ENCODE measurements around the gene GIPC2.
"Not testable (repeated sequence)": the region's sequence is repeated elsewhere in the genome, so short reads cannot be mapped to it uniquely, and the experiment has no call there.

The GIPC2 gene

DNA sequence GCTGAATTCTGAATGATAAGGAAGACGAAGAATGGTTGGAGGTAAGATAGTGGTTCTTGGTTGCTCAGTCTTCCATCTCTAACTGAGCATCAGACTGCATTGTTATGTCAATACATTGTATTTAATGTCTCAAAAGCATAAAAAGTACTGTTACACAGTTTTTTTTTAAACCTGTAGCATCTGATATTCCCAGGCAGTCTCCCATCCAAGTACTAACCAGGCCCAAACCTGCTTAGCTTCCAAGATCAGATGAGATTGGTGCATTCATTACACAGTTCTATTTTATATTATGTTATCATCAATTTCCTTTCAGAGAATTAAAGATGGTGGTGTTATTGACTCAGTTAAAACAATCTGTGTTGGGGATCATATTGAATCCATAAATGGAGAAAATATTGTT lies 48.9 kb downstream of the GIPC2 start:
- Histone ChIP-seq H3K27ac (ENCODE audit: low read length) (no peak overlapping the region), H3K9ac (ENCODE audit: low read length in 2 of 2) (no peak overlapping the region), H3K27me3 (ENCODE audit: control insufficient read depth in 1 of 2, insufficient read depth in 2 of 2, low read length in 2 of 2) (no peaks in the 10 kb centered on the region), H3K36me3 (ENCODE audit: control insufficient read depth in 2 of 2, insufficient read depth in 2 of 2, low read length in 2 of 2) (no peaks in the 10 kb centered on the region), H3K9me3 (ENCODE audit: control insufficient read depth in 2 of 2, low read length in 2 of 2) (no peaks in the 10 kb centered on the region), H3K4me3 (ENCODE audit: low read length in 2 of 2) (no peak overlapping the region), H3K4me1 (ENCODE audit: control insufficient read depth, insufficient read depth, low read length) (no peaks in the 10 kb centered on the region)

DNA sequence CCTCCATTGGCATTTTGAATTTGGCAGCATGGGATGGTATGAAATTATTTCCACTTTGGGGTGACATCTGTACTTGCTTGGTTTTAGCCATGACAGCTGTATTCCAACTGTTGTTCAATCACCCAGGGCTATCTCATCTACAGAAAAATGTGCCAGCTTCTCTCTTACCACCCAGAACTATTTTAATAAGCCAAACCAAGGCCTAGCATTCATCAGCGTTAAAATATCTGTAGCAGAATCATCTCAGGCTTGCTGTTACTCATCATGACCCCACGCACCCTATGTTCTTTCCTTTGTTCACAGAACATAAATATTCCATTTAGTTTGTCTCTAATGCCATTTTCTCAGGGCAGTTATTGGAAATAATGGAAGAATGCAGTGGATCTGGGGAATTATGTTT lies 49.8 kb downstream of the GIPC2 start:
- no peak overlapping the region for H3K9ac ChIP-seq (ENCODE audit: low read length in 2 of 2)
- H3K27me3 ChIP-seq (ENCODE audit: control insufficient read depth in 1 of 2, insufficient read depth in 2 of 2, low read length in 2 of 2), result no peaks in the 10 kb centered on the region
- H3K4me3 ChIP-seq (ENCODE audit: low read length in 2 of 2), result no peak overlapping the region
- no peak overlapping the region for H3K27ac ChIP-seq (ENCODE audit: low read length)
- H3K9me3 ChIP-seq (ENCODE audit: control insufficient read depth in 2 of 2, low read length in 2 of 2), result no peaks in the 10 kb centered on the region
- no peaks in the 10 kb centered on the region for H3K36me3 ChIP-seq (ENCODE audit: control insufficient read depth in 2 of 2, insufficient read depth in 2 of 2, low read length in 2 of 2)
- no peaks in the 10 kb centered on the region for H3K4me1 ChIP-seq (ENCODE audit: control insufficient read depth, insufficient read depth, low read length)

DNA sequence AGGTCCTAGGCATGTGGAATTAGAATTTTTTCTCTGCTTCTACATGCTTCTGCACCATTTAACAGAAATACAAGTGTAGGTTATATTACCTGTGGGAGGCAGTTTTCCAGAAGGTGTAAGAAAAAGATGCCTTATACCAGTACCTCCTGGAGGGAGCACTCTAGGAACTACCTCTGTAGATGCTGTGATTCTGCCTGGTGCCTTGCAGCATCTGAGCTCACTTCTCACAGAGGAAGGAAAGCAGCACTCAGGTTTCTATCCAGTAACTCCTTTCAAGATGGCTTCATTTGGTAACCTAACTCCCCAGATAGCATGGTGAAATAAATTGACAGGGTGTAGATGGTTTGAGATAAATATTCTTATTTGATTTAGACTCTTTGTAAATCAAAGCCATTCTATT lies 50.3 kb downstream of the GIPC2 start:
- Histone ChIP-seq H3K27ac (ENCODE audit: low read length) (no peak overlapping the region), H3K36me3 (ENCODE audit: control insufficient read depth in 2 of 2, insufficient read depth in 2 of 2, low read length in 2 of 2) (no peaks in the 10 kb centered on the region), H3K9ac (ENCODE audit: low read length in 2 of 2) (no peak overlapping the region), H3K4me1 (ENCODE audit: control insufficient read depth, insufficient read depth, low read length) (no peaks in the 10 kb centered on the region), H3K27me3 (ENCODE audit: control insufficient read depth in 1 of 2, insufficient read depth in 2 of 2, low read length in 2 of 2) (no peaks in the 10 kb centered on the region), H3K9me3 (ENCODE audit: control insufficient read depth in 2 of 2, low read length in 2 of 2) (no peaks in the 10 kb centered on the region), H3K4me3 (ENCODE audit: low read length in 2 of 2) (no peak overlapping the region)

DNA sequence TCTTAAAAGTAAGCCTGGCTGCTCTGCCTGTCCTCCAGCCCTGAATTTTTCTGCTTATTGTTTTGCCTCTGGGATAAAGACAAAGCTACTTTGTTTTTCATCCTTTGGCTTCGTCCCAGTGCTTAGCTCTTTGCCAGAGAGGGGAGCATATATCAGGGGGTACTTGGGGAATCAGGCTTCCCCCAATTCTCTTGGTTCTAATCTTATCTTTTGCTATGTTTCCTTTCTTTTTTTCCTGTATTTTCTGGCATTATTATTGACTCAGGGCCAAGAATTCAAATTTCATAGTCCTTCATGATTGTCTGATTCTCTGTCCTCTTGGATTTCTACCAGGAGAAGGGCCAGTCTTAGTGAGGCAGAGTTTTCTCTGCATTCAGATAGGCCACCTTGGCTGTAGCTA lies 51.2 kb downstream of the GIPC2 start:
- Histone ChIP-seq H3K27ac (ENCODE audit: low read length) (no peak overlapping the region), H3K9ac (ENCODE audit: low read length in 2 of 2) (no peak overlapping the region)

DNA sequence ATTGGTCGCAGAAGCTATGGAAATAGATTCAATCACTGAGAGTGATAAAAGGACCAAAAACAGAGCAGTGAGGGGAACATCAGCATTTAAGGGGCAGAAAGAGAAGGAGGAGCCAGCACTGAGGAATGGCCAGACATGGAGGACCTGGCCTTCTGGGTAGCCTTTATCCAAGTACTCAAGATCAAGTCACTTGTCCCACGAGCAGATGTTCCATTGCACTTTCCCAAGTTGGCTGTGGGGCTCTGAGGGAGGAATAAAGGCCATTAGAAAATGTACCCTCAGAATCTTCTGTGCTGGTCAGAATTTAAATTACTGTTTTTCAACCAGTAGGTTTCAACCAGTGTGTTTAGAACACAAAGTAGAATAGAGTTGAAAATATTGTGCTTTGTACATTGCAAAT lies 55.3 kb downstream of the GIPC2 start:
- Histone ChIP-seq H3K9ac (ENCODE audit: low read length in 2 of 2) (no peak overlapping the region), H3K4me3 (ENCODE audit: low read length in 2 of 2) (no peak overlapping the region), H3K4me1 (ENCODE audit: control insufficient read depth, insufficient read depth, low read length) (peaks cover 3% of the 10 kb centered on the region), H3K27ac (ENCODE audit: low read length) (no peak overlapping the region), H3K36me3 (ENCODE audit: control insufficient read depth in 2 of 2, insufficient read depth in 2 of 2, low read length in 2 of 2) (no peaks in the 10 kb centered on the region), H3K27me3 (ENCODE audit: control insufficient read depth in 1 of 2, insufficient read depth in 2 of 2, low read length in 2 of 2) (no peaks in the 10 kb centered on the region), H3K9me3 (ENCODE audit: control insufficient read depth in 2 of 2, low read length in 2 of 2) (no peaks in the 10 kb centered on the region)

More for the DNA sequence above, 51.2 kb downstream of the GIPC2 start:
- no peaks in the 10 kb centered on the region for H3K9me3 ChIP-seq (ENCODE audit: control insufficient read depth in 2 of 2, low read length in 2 of 2)
- no peaks in the 10 kb centered on the region for H3K27me3 ChIP-seq (ENCODE audit: control insufficient read depth in 1 of 2, insufficient read depth in 2 of 2, low read length in 2 of 2)
- H3K4me1 ChIP-seq (ENCODE audit: control insufficient read depth, insufficient read depth, low read length), result peaks cover 3% of the 10 kb centered on the region
- no peak overlapping the region for H3K4me3 ChIP-seq (ENCODE audit: low read length in 2 of 2)
- no peaks in the 10 kb centered on the region for H3K36me3 ChIP-seq (ENCODE audit: control insufficient read depth in 2 of 2, insufficient read depth in 2 of 2, low read length in 2 of 2)

DNA sequence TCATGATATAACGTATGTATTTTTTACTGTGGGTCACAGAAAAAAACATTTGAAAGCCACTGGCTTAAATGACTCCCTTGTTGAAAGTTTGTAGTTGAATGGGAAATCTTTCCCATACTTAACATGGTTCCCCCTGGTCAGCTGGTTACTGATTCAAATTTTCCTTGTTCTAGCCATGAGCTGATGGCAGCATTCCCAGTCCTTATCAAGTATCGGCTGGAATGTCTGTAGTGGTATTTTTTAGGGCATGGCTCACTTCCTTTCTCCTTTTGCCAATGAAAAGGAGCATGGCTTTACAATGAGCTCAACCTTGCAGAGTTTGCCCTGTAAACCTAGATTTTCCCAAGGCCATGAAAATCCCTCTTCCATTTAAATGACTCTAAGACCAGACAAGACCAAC lies 55.7 kb downstream of the GIPC2 start:
- no peaks in the 10 kb centered on the region for H3K27me3 ChIP-seq (ENCODE audit: control insufficient read depth in 1 of 2, insufficient read depth in 2 of 2, low read length in 2 of 2)
- no peak overlapping the region for H3K27ac ChIP-seq (ENCODE audit: low read length)
- H3K4me3 ChIP-seq (ENCODE audit: low read length in 2 of 2), result no peak overlapping the region
- no peaks in the 10 kb centered on the region for H3K36me3 ChIP-seq (ENCODE audit: control insufficient read depth in 2 of 2, insufficient read depth in 2 of 2, low read length in 2 of 2)
- H3K9ac ChIP-seq (ENCODE audit: low read length in 2 of 2), result no peak overlapping the region
- H3K9me3 ChIP-seq (ENCODE audit: control insufficient read depth in 2 of 2, low read length in 2 of 2), result no peaks in the 10 kb centered on the region
- peaks cover 3% of the 10 kb centered on the region for H3K4me1 ChIP-seq (ENCODE audit: control insufficient read depth, insufficient read depth, low read length)

DNA sequence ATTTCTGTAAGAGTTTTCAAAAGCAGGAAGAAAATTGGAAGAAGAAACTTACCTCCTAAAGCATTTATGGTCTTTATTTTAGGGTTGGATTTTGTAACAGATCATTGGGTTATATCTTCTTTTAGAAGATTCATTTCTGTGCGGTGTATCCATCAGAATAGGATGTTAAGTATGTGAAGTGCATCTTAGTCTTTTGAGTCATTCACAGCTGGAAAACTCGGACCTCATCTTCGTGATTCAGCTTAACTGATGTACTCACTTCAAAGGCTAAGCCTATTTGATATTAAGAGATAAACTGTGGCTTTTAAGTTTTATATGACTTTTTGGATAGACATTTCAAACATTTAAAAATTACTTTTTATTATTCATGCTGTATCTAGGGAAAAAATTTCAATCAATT lies 56.3 kb downstream of the GIPC2 start:
- Histone ChIP-seq H3K4me1 (ENCODE audit: control insufficient read depth, insufficient read depth, low read length) (peaks cover 3% of the 10 kb centered on the region), H3K27ac (ENCODE audit: low read length) (no peak overlapping the region), H3K27me3 (ENCODE audit: control insufficient read depth in 1 of 2, insufficient read depth in 2 of 2, low read length in 2 of 2) (no peaks in the 10 kb centered on the region), H3K9ac (ENCODE audit: low read length in 2 of 2) (no peak overlapping the region), H3K9me3 (ENCODE audit: control insufficient read depth in 2 of 2, low read length in 2 of 2) (no peaks in the 10 kb centered on the region), H3K4me3 (ENCODE audit: low read length in 2 of 2) (no peak overlapping the region), H3K36me3 (ENCODE audit: control insufficient read depth in 2 of 2, insufficient read depth in 2 of 2, low read length in 2 of 2) (no peaks in the 10 kb centered on the region)

DNA sequence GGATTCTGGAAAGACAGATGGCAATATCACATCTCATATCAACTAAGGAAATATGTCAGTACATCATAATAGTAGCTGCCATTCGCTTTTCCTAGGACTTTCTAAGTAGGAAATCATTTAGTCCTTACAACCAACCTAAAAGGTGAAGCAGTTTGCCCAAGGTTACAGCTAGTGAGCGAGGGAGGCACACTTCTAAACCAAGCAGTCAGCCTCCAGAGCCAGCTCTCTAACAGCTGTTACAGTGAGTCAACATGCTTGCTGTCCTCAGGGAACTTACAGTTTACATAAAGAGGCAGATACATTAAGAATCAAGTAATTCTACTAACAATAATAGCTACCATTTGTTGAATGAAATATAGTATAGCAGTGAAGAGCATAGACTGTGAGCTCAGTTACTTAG lies 57.1 kb downstream of the GIPC2 start:
- Histone ChIP-seq H3K9ac (ENCODE audit: low read length in 2 of 2) (no peak overlapping the region), H3K4me3 (ENCODE audit: low read length in 2 of 2) (no peak overlapping the region), H3K4me1 (ENCODE audit: control insufficient read depth, insufficient read depth, low read length) (peaks cover 3% of the 10 kb centered on the region), H3K9me3 (ENCODE audit: control insufficient read depth in 2 of 2, low read length in 2 of 2) (no peaks in the 10 kb centered on the region), H3K36me3 (ENCODE audit: control insufficient read depth in 2 of 2, insufficient read depth in 2 of 2, low read length in 2 of 2) (no peaks in the 10 kb centered on the region), H3K27me3 (ENCODE audit: control insufficient read depth in 1 of 2, insufficient read depth in 2 of 2, low read length in 2 of 2) (no peaks in the 10 kb centered on the region), H3K27ac (ENCODE audit: low read length) (no peak overlapping the region)

DNA sequence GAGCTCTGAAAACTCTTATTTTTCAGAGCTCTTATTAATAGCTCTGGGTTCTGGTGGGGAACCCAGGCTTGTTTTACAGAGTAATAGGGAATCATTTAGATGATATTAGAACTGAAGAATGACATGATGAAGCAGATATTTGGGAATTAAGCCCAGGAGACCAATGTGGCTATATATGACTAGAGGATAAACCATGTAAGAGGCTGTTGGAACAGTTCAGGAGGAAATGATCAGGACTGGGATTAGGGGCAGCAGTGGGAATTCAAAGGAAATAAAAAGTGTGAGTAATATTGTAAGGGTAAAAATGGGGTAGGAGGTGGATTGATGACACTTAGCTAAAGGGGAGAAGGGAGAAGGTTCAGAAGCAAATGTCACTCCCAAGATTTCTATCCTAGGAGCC lies 58.6 kb downstream of the GIPC2 start:
- Histone ChIP-seq H3K9ac (ENCODE audit: low read length in 2 of 2) (no peak overlapping the region), H3K4me3 (ENCODE audit: low read length in 2 of 2) (no peak overlapping the region), H3K4me1 (ENCODE audit: control insufficient read depth, insufficient read depth, low read length) (peaks cover 3% of the 10 kb centered on the region), H3K9me3 (ENCODE audit: control insufficient read depth in 2 of 2, low read length in 2 of 2) (no peaks in the 10 kb centered on the region), H3K27ac (ENCODE audit: low read length) (no peak overlapping the region), H3K36me3 (ENCODE audit: control insufficient read depth in 2 of 2, insufficient read depth in 2 of 2, low read length in 2 of 2) (no peaks in the 10 kb centered on the region), H3K27me3 (ENCODE audit: control insufficient read depth in 1 of 2, insufficient read depth in 2 of 2, low read length in 2 of 2) (no peaks in the 10 kb centered on the region)

DNA sequence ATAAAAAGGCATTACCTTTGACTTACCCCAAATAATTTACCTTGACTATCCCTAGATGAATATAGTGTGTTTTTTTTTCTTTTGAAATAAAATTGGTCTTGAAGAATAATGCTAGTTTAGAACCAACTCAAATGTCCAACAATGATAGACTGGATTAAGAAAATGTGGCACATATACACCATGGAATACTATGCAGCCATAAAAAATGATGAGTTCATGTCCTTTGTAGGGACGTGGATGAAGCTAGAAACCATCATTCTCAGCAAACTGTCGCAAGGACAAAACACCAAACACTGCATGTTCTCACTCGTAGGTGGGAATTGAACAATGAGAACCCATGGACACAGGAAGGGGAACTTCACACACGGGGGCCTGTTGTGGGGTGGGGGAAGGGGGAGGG lies 63.9 kb downstream of the GIPC2 start:
- not testable (repeated sequence) for H3K36me3 ChIP-seq (ENCODE audit: control insufficient read depth in 2 of 2, insufficient read depth in 2 of 2, low read length in 2 of 2); H3K4me1 ChIP-seq (ENCODE audit: control insufficient read depth, insufficient read depth, low read length); H3K27ac ChIP-seq (ENCODE audit: low read length); H3K4me3 ChIP-seq (ENCODE audit: low read length in 2 of 2); H3K9me3 ChIP-seq (ENCODE audit: control insufficient read depth in 2 of 2, low read length in 2 of 2); H3K9ac ChIP-seq (ENCODE audit: low read length in 2 of 2); H3K27me3 ChIP-seq (ENCODE audit: control insufficient read depth in 1 of 2, insufficient read depth in 2 of 2, low read length in 2 of 2)

DNA sequence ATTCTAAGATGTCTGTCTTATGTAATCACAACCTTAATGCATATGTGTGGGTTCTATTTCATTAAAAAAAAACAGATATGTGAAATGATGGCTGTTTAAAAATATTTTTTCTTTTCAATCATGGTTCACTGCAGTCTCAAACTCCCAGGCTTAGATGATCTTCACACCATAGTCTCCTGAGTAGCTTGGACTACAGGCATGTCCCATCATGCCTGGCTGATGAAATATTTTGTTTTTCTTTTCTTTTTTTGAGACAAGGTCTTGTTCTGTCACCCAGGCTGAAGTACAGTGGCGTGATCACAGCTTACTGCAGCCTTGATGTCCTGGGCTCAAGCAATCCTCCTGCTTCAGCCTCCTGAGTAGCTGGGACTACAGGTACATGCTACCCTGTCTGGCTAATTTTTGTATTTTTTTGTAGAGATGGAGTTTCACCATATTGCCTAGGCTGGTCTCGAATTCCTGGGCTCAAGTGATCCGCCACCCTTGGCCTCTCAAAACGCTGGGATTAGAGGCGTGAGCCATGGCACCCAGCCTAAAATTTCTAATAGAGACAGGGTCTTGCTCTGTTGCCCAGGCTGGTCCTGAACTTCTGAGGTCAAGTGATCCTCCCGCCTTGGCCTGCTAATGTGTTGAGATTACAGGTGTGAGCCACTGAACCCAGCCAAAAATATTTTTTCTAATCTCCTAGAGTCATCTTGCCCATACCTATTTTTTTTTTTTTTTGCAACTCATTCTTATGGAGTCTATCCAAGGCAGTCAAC lies 67.6 kb downstream of the GIPC2 start:
- Histone ChIP-seq H3K27ac (ENCODE audit: low read length) (no peak overlapping the region), H3K36me3 (ENCODE audit: control insufficient read depth in 2 of 2, insufficient read depth in 2 of 2, low read length in 2 of 2) (no peaks in the 10 kb centered on the region), H3K4me1 (ENCODE audit: control insufficient read depth, insufficient read depth, low read length) (peaks cover 4% of the 10 kb centered on the region), H3K27me3 (ENCODE audit: control insufficient read depth in 1 of 2, insufficient read depth in 2 of 2, low read length in 2 of 2) (no peaks in the 10 kb centered on the region), H3K9ac (ENCODE audit: low read length in 2 of 2) (no peak overlapping the region), H3K9me3 (ENCODE audit: control insufficient read depth in 2 of 2, low read length in 2 of 2) (no peaks in the 10 kb centered on the region), H3K4me3 (ENCODE audit: low read length in 2 of 2) (no peak overlapping the region)

All from stomach smooth muscle (tissue), 2 donors.